Measurements from ENCODE around the gene LENG9.
A peak's percentile ranks its signal among the peaks of the same experiment; 100 is the strongest.

LENG9 gene

GRCh38 chr19:54426291-54426931, 37.2 kb downstream of the LENG9 start:
- Histone ChIP-seq H2BK5ac (ENCODE audit: low read length) (no peak overlapping the region), H3K4me2 (ENCODE audit: low read length) (no peak overlapping the region), H3K18ac (ENCODE audit: low read length) (no peak overlapping the region), H2AK5ac (ENCODE audit: low read length) (no peak overlapping the region), H3K36me3 (ENCODE audit: control insufficient read depth, insufficient read depth, low read length) (no peaks in the 10 kb centered on the region), H3K56ac (ENCODE audit: low read length) (no peak overlapping the region), H3K4me1 (ENCODE audit: control insufficient read depth, low read depth, low read length) (no peaks in the 10 kb centered on the region), H3K9ac (ENCODE audit: low read length) (no peak overlapping the region), H2BK120ac (ENCODE audit: low read depth, low read length) (no peak overlapping the region), H3K23ac (ENCODE audit: low read length) (no peak overlapping the region), H3K27ac (ENCODE audit: low read depth, low read length) (no peak overlapping the region), H4K5ac (ENCODE audit: low read length) (no peak overlapping the region), H2BK15ac (replicated peaks; ENCODE audit: low read depth) (no peak overlapping the region), H3K79me1 (ENCODE audit: low read length) (no peaks in the 10 kb centered on the region), H4K8ac (ENCODE audit: low read depth, low read length) (no peak overlapping the region), H3K4me3 (ENCODE audit: low read length) (no peak overlapping the region), H3K79me2 (ENCODE audit: control insufficient read depth, insufficient read depth, low read length) (no peaks in the 10 kb centered on the region), H3K27me3 (ENCODE audit: insufficient read depth, low read length, poor library complexity) (no peaks in the 10 kb centered on the region), H3K4ac (ENCODE audit: low read depth, low read length) (no peak overlapping the region)
- DNase-seq: no peak
- WGBS (ENCODE audit: extremely low coverage, insufficient coverage, low lambda C conversion rate): no CpG with 5 or more reads among the region's 17 CpGs

- no peaks in the 10 kb centered on the region for H3K36me3 ChIP-seq (ENCODE audit: control insufficient read depth, insufficient read depth, low read length)
- H3K79me2 ChIP-seq (ENCODE audit: control insufficient read depth, insufficient read depth, low read length): no peaks in the 10 kb centered on the region
- H3K9ac ChIP-seq (ENCODE audit: low read length): no peak overlapping the region
- no peaks in the 10 kb centered on the region for H3K79me1 ChIP-seq (ENCODE audit: low read length)
- H3K23ac ChIP-seq (ENCODE audit: low read length): no peak overlapping the region
- H3K27me3 ChIP-seq (ENCODE audit: insufficient read depth, low read length, poor library complexity): no peaks in the 10 kb centered on the region
- DNase-seq: no peak
- H2BK120ac ChIP-seq (ENCODE audit: low read depth, low read length): no peak overlapping the region
- H3K4ac ChIP-seq (ENCODE audit: low read depth, low read length): no peak overlapping the region
- no peak overlapping the region for H2BK15ac ChIP-seq (replicated peaks; ENCODE audit: low read depth)
- no peak overlapping the region for H2BK5ac ChIP-seq (ENCODE audit: low read length)
- H3K4me2 ChIP-seq (ENCODE audit: low read length): no peak overlapping the region
- H3K27ac ChIP-seq (ENCODE audit: low read depth, low read length): no peak overlapping the region
- no peak overlapping the region for H3K18ac ChIP-seq (ENCODE audit: low read length)
- H3K4me1 ChIP-seq (ENCODE audit: control insufficient read depth, low read depth, low read length): no peaks in the 10 kb centered on the region
- H4K8ac ChIP-seq (ENCODE audit: low read depth, low read length): no peak overlapping the region
- no peak overlapping the region for H3K56ac ChIP-seq (ENCODE audit: low read length)
- H2AK5ac ChIP-seq (ENCODE audit: low read length): no peak overlapping the region
- no CpG with 5 or more reads among the region's 5 CpGs for WGBS (ENCODE audit: extremely low coverage, insufficient coverage, low lambda C conversion rate)
- no peak overlapping the region for H4K5ac ChIP-seq (ENCODE audit: low read length)
- H3K4me3 ChIP-seq (ENCODE audit: low read length): no peak overlapping the region
Observed at GRCh38 chr19:54425382-54425723, 38.2 kb downstream of the LENG9 start.

GRCh38 chr19:54424660-54425381, 38.8 kb downstream of the LENG9 start:
- no peak overlapping the region for H3K4me3 ChIP-seq (ENCODE audit: low read length)
- H3K4me1 ChIP-seq (ENCODE audit: control insufficient read depth, low read depth, low read length): no peaks in the 10 kb centered on the region
- no peak overlapping the region for H2AK5ac ChIP-seq (ENCODE audit: low read length)
- H3K56ac ChIP-seq (ENCODE audit: low read length): no peak overlapping the region
- no peak overlapping the region for H3K9ac ChIP-seq (ENCODE audit: low read length)
- H3K23ac ChIP-seq (ENCODE audit: low read length): no peak overlapping the region
- H3K4me2 ChIP-seq (ENCODE audit: low read length): no peak overlapping the region
- no peak overlapping the region for H2BK15ac ChIP-seq (replicated peaks; ENCODE audit: low read depth)
- no peaks in the 10 kb centered on the region for H3K36me3 ChIP-seq (ENCODE audit: control insufficient read depth, insufficient read depth, low read length)
- no peak overlapping the region for H3K4ac ChIP-seq (ENCODE audit: low read depth, low read length)
- DNase-seq: no peak
- H3K27me3 ChIP-seq (ENCODE audit: insufficient read depth, low read length, poor library complexity): no peaks in the 10 kb centered on the region
- H3K79me1 ChIP-seq (ENCODE audit: low read length): no peaks in the 10 kb centered on the region
- no peak overlapping the region for H4K5ac ChIP-seq (ENCODE audit: low read length)
- H4K8ac ChIP-seq (ENCODE audit: low read depth, low read length): no peak overlapping the region
- H2BK5ac ChIP-seq (ENCODE audit: low read length): no peak overlapping the region
- no peak overlapping the region for H3K18ac ChIP-seq (ENCODE audit: low read length)
- no peaks in the 10 kb centered on the region for H3K79me2 ChIP-seq (ENCODE audit: control insufficient read depth, insufficient read depth, low read length)
- H3K27ac ChIP-seq (ENCODE audit: low read depth, low read length): no peak overlapping the region
- no CpG with 5 or more reads among the region's 36 CpGs for WGBS (ENCODE audit: extremely low coverage, insufficient coverage, low lambda C conversion rate)
- no peak overlapping the region for H2BK120ac ChIP-seq (ENCODE audit: low read depth, low read length)

GRCh38 chr19:54424201-54424600, 39.4 kb downstream of the LENG9 start:
- Histone ChIP-seq H3K4me1 (ENCODE audit: control insufficient read depth, low read depth, low read length) (no peaks in the 10 kb centered on the region), H3K27me3 (ENCODE audit: insufficient read depth, low read length, poor library complexity) (no peaks in the 10 kb centered on the region), H3K4me2 (ENCODE audit: low read length) (no peak overlapping the region), H2BK120ac (ENCODE audit: low read depth, low read length) (no peak overlapping the region), H2BK5ac (ENCODE audit: low read length) (no peak overlapping the region), H3K23ac (ENCODE audit: low read length) (no peak overlapping the region), H4K8ac (ENCODE audit: low read depth, low read length) (no peak overlapping the region), H3K27ac (ENCODE audit: low read depth, low read length) (no peak overlapping the region), H2BK15ac (replicated peaks; ENCODE audit: low read depth) (no peak overlapping the region), H3K79me2 (ENCODE audit: control insufficient read depth, insufficient read depth, low read length) (no peaks in the 10 kb centered on the region), H3K79me1 (ENCODE audit: low read length) (no peaks in the 10 kb centered on the region), H3K36me3 (ENCODE audit: control insufficient read depth, insufficient read depth, low read length) (no peaks in the 10 kb centered on the region), H2AK5ac (ENCODE audit: low read length) (no peak overlapping the region), H4K5ac (ENCODE audit: low read length) (no peak overlapping the region), H3K18ac (ENCODE audit: low read length) (no peak overlapping the region), H3K4me3 (ENCODE audit: low read length) (no peak overlapping the region), H3K9ac (ENCODE audit: low read length) (no peak overlapping the region), H3K56ac (ENCODE audit: low read length) (no peak overlapping the region), H3K4ac (ENCODE audit: low read depth, low read length) (no peak overlapping the region)
- whole genome bisulfite sequencing (ENCODE audit: extremely low coverage, insufficient coverage, low lambda C conversion rate): no CpG with 5 or more reads among the region's 14 CpGs
- DNase-seq: no peak

GRCh38 chr19:54422136-54422535, 41.4 kb downstream of the LENG9 start:
- Histone ChIP-seq H4K5ac (ENCODE audit: low read length) (no peak overlapping the region), H2BK120ac (ENCODE audit: low read depth, low read length) (no peak overlapping the region), H4K8ac (ENCODE audit: low read depth, low read length) (no peak overlapping the region), H3K4me1 (ENCODE audit: control insufficient read depth, low read depth, low read length) (no peaks in the 10 kb centered on the region), H3K9ac (ENCODE audit: low read length) (no peak overlapping the region), H3K79me2 (ENCODE audit: control insufficient read depth, insufficient read depth, low read length) (no peaks in the 10 kb centered on the region), H3K23ac (ENCODE audit: low read length) (no peak overlapping the region), H3K4me3 (ENCODE audit: low read length) (no peak overlapping the region), H2AK5ac (ENCODE audit: low read length) (no peak overlapping the region), H3K56ac (ENCODE audit: low read length) (no peak overlapping the region), H3K79me1 (ENCODE audit: low read length) (no peaks in the 10 kb centered on the region), H3K4me2 (ENCODE audit: low read length) (no peak overlapping the region), H2BK15ac (replicated peaks; ENCODE audit: low read depth) (no peak overlapping the region), H3K36me3 (ENCODE audit: control insufficient read depth, insufficient read depth, low read length) (no peaks in the 10 kb centered on the region), H2BK5ac (ENCODE audit: low read length) (no peak overlapping the region), H3K4ac (ENCODE audit: low read depth, low read length) (no peak overlapping the region), H3K27me3 (ENCODE audit: insufficient read depth, low read length, poor library complexity) (no peaks in the 10 kb centered on the region), H3K18ac (ENCODE audit: low read length) (no peak overlapping the region), H3K27ac (ENCODE audit: low read depth, low read length) (no peak overlapping the region)
- no CpG with 5 or more reads among the region's 20 CpGs for WGBS (ENCODE audit: extremely low coverage, insufficient coverage, low lambda C conversion rate)
- peak; percentile 49 for DNase-seq

- no peak overlapping the region for H3K27ac ChIP-seq (ENCODE audit: low read depth, low read length)
- H3K4me3 ChIP-seq (ENCODE audit: low read length): no peak overlapping the region
Observed at GRCh38 chr19:54421521-54421920, 42.1 kb downstream of the LENG9 start.

More at GRCh38 chr19:54421521-54421920, 42.1 kb downstream of the LENG9 start:
- Histone ChIP-seq H3K79me2 (ENCODE audit: control insufficient read depth, insufficient read depth, low read length) (no peaks in the 10 kb centered on the region), H3K23ac (ENCODE audit: low read length) (no peak overlapping the region), H3K56ac (ENCODE audit: low read length) (no peak overlapping the region), H3K9ac (ENCODE audit: low read length) (no peak overlapping the region), H3K27me3 (ENCODE audit: insufficient read depth, low read length, poor library complexity) (peaks cover under 1% of the 10 kb centered on the region), H3K4me2 (ENCODE audit: low read length) (no peak overlapping the region), H4K8ac (ENCODE audit: low read depth, low read length) (no peak overlapping the region), H4K5ac (ENCODE audit: low read length) (no peak overlapping the region), H3K4me1 (ENCODE audit: control insufficient read depth, low read depth, low read length) (no peaks in the 10 kb centered on the region), H3K18ac (ENCODE audit: low read length) (no peak overlapping the region), H2BK15ac (replicated peaks; ENCODE audit: low read depth) (no peak overlapping the region), H3K4ac (ENCODE audit: low read depth, low read length) (no peak overlapping the region), H2AK5ac (ENCODE audit: low read length) (no peak overlapping the region), H3K79me1 (ENCODE audit: low read length) (no peaks in the 10 kb centered on the region), H2BK120ac (ENCODE audit: low read depth, low read length) (no peak overlapping the region), H2BK5ac (ENCODE audit: low read length) (no peak overlapping the region), H3K36me3 (ENCODE audit: control insufficient read depth, insufficient read depth, low read length) (no peaks in the 10 kb centered on the region)
- no CpG with 5 or more reads among the region's 7 CpGs for WGBS (ENCODE audit: extremely low coverage, insufficient coverage, low lambda C conversion rate)
- no peak for DNase-seq

Measured in mesendoderm (in vitro differentiated cells).